Skeletal muscle tissue (tissue), 4 donors: ENCODE data around the gene ZC3H12C. TPM values are rescaled to one million over a fixed set of nuclear protein-coding genes. Genes with fewer than 3 reads are reported as not detected.

ENCODE experiments used
- H3K27ac ChIP-seq: one replicate; pipeline ENCODE4 v1.7.0; 2013; ENCODE audit warnings: mild to moderate bottlenecking, low read depth, low read length, inconsistent platforms
- H3K27me3 ChIP-seq, 3 donors: one replicate each; pipeline ENCODE4 v1.7.0; 2013; ENCODE audit warnings: low read length in 3 of 3; ENCODE audit not compliant: control insufficient read depth in 3 of 3, insufficient read depth in 3 of 3
- H3K36me3 ChIP-seq, 3 donors: one replicate each; pipeline ENCODE4 v1.7.0; 2013; ENCODE audit warnings: low read length in 3 of 3; ENCODE audit not compliant: control insufficient read depth in 3 of 3, insufficient read depth in 3 of 3
- H3K4me1 ChIP-seq, 3 donors: one replicate each; pipeline ENCODE4 v1.7.0; 2013; ENCODE audit warnings: low read length in 3 of 3, mild to moderate bottlenecking in 3 of 3; ENCODE audit not compliant: control insufficient read depth in 3 of 3, insufficient read depth in 3 of 3
- H3K4me3 ChIP-seq, 3 donors: one replicate each; pipeline ENCODE4 v1.7.0; 2013; ENCODE audit warnings: low read length in 3 of 3
- H3K9ac ChIP-seq, 3 donors: one replicate each; pipeline ENCODE4 v1.7.0; 2013; ENCODE audit warnings: low read length in 3 of 3, mild to moderate bottlenecking in 3 of 3, moderate library complexity in 2 of 3, low read depth in 1 of 3
- H3K9me3 ChIP-seq, 3 donors: one replicate each; pipeline ENCODE4 v1.7.0; 2013; ENCODE audit warnings: low read length in 3 of 3; ENCODE audit not compliant: control insufficient read depth in 3 of 3
- total RNA-seq: library from RNA; depleted of rRNA; stranded (reverse); fragments of >200 nt; gene quantifications from one replicate; pipeline ENCODE4 v1.2.3, GENCODE V29; 2014
- donor health status: Osteomylitis.

ZC3H12C gene
- total RNA-seq, 1 donor from 2014 or later: 13.6 TPM

- Histone ChIP-seq H3K9me3 (no peaks in the 10 kb centered on the region), H3K27me3 (no peaks in the 10 kb centered on the region), H3K27ac (no peak overlapping the region), H3K9ac (no peak overlapping the region), H3K4me1 (no peaks in the 10 kb centered on the region), H3K4me3 (no peak overlapping the region), H3K36me3 (no peaks in the 10 kb centered on the region)
These were observed 48.6 kb downstream of the ZC3H12C start for GRCh38 chr11:110141812-110142211.

GRCh38 chr11:110147962-110148709 is 54.9 kb downstream of the ZC3H12C start:
- Histone ChIP-seq H3K4me1 (peaks cover 0 to 6% (median 2%) of the 10 kb centered on the region in 3 donors), H3K27ac (no peak overlapping the region), H3K36me3 (no peaks in the 10 kb centered on the region), H3K4me3 (no peak overlapping the region), H3K9me3 (no peaks in the 10 kb centered on the region), H3K9ac (no peak overlapping the region), H3K27me3 (no peaks in the 10 kb centered on the region)

- Histone ChIP-seq H3K36me3 (peaks cover 0 to 3% (median 0%) of the 10 kb centered on the region in 3 donors), H3K4me1 (peaks cover 0 to 6% (median 2%) of the 10 kb centered on the region in 3 donors), H3K9me3 (no peaks in the 10 kb centered on the region), H3K27ac (no peak overlapping the region), H3K4me3 (no peak overlapping the region), H3K9ac (no peak overlapping the region), H3K27me3 (no peaks in the 10 kb centered on the region)
These were observed 55.9 kb downstream of the ZC3H12C start for GRCh38 chr11:110148775-110149744.

GRCh38 chr11:110152199-110152598 is 59.0 kb downstream of the ZC3H12C start:
- H3K36me3 ChIP-seq: peaks cover 0 to 3% (median 0%) of the 10 kb centered on the region in 3 donors
- no peak overlapping the region for H3K9ac ChIP-seq
- no peak overlapping the region for H3K4me3 ChIP-seq
- H3K4me1 ChIP-seq: peaks cover 0 to 6% (median 0%) of the 10 kb centered on the region in 3 donors
- H3K27ac ChIP-seq: no peak overlapping the region
- H3K9me3 ChIP-seq: no peaks in the 10 kb centered on the region
- no peaks in the 10 kb centered on the region for H3K27me3 ChIP-seq

- Histone ChIP-seq H3K36me3 (peaks cover 0 to 5% (median 4%) of the 10 kb centered on the region in 3 donors), H3K27me3 (no peaks in the 10 kb centered on the region), H3K9ac (no peak overlapping the region), H3K4me1 (peaks cover 0 to 6% (median 0%) of the 10 kb centered on the region in 3 donors), H3K27ac (no peak overlapping the region), H3K4me3 (no peak overlapping the region), H3K9me3 (no peaks in the 10 kb centered on the region)
These were observed 60.3 kb downstream of the ZC3H12C start for GRCh38 chr11:110153474-110153873.

GRCh38 chr11:110156503-110156902 is 63.3 kb downstream of the ZC3H12C start:
- H3K27ac ChIP-seq: no peak overlapping the region
- H3K27me3 ChIP-seq: no peaks in the 10 kb centered on the region
- no peak overlapping the region for H3K4me3 ChIP-seq
- no peaks in the 10 kb centered on the region for H3K4me1 ChIP-seq
- H3K9me3 ChIP-seq: no peaks in the 10 kb centered on the region
- peaks cover 6 to 24% (median 20%) of the 10 kb centered on the region in 3 donors for H3K36me3 ChIP-seq
- H3K9ac ChIP-seq: no peak overlapping the region

GRCh38 chr11:110158317-110159200 is 65.4 kb downstream of the ZC3H12C start:
- no peak overlapping the region for H3K9ac ChIP-seq
- peaks cover 6 to 27% (median 24%) of the 10 kb centered on the region in 3 donors for H3K36me3 ChIP-seq
- H3K9me3 ChIP-seq: no peaks in the 10 kb centered on the region
- H3K27ac ChIP-seq: no peak overlapping the region
- no peaks in the 10 kb centered on the region for H3K4me1 ChIP-seq
- H3K27me3 ChIP-seq: no peaks in the 10 kb centered on the region
- H3K4me3 ChIP-seq: no peak overlapping the region

GRCh38 chr11:110159476-110159875 is 66.3 kb downstream of the ZC3H12C start:
- Histone ChIP-seq H3K27me3 (no peaks in the 10 kb centered on the region), H3K9ac (no peak overlapping the region), H3K4me3 (no peak overlapping the region), H3K4me1 (no peaks in the 10 kb centered on the region), H3K9me3 (no peaks in the 10 kb centered on the region), H3K36me3 (peaks cover 6 to 31% (median 29%) of the 10 kb centered on the region in 3 donors), H3K27ac (no peak overlapping the region)

- Histone ChIP-seq H3K27ac (no peak overlapping the region), H3K27me3 (no peaks in the 10 kb centered on the region), H3K9ac (no peak overlapping the region), H3K4me1 (no peaks in the 10 kb centered on the region), H3K4me3 (no peak overlapping the region), H3K9me3 (no peaks in the 10 kb centered on the region), H3K36me3 (peaks cover 10 to 36% (median 34%) of the 10 kb centered on the region in 3 donors)
These were observed 66.8 kb downstream of the ZC3H12C start for GRCh38 chr11:110160016-110160415.
